G401.6 (cell line): ENCODE data around the gene ITGAE.

Experiments
- FAIRE-seq: peaks from 2 replicates; lab custom pipeline; 2012; peaks lifted over from hg19 to GRCh38; lab: Jason Lieb, UNC

Gene ITGAE

GRCh38 chr17:3667366-3668278 lies 133.4 kb downstream of the ITGAE start:
- peak; percentile 46 for FAIRE-seq

GRCh38 chr17:3666516-3666915 lies 134.5 kb downstream of the ITGAE start:
- FAIRE-seq = no peak

GRCh38 chr17:3665834-3666233 lies 135.2 kb downstream of the ITGAE start:
- no peak for FAIRE-seq
